ENCODE measurements around the gene CLN6.
"Not testable (repeated sequence)": the region's sequence is repeated elsewhere in the genome, so short reads cannot be mapped to it uniquely, and the experiment has no call there.

Gene CLN6

DNA sequence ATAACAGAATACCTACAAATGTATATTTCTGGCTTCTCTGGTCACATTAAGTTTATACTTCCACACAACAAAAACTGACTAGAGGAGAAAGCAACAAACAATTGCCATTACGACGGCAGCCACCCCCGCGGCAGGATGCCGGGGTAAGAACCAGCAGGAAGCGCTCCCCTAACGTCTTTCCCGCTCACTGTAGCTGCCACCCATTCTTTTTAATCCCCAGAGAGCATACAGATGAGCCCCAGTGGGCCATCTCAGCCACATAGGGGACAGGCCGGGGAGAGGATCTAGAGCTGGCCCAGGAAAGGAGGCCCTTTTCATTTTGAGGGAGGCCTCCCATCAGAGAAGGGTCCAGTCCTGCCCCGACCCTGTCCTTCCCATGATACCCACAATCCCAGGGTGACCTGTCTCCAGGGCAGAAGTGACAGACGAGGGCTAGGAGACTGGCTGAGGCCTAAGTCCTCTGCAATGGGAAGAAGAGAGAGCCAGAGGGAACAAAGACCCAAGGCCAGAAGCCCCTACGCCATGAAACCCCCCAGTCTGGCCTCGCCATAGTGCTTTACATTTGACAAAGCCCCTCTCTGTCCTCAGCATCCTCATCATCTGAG, 20.8 kb downstream of the CLN6 start:
- in situ Hi-C loops (cut with HindIII; ENCODE audit: low sequenced_read_pairs) = no loop called here

DNA sequence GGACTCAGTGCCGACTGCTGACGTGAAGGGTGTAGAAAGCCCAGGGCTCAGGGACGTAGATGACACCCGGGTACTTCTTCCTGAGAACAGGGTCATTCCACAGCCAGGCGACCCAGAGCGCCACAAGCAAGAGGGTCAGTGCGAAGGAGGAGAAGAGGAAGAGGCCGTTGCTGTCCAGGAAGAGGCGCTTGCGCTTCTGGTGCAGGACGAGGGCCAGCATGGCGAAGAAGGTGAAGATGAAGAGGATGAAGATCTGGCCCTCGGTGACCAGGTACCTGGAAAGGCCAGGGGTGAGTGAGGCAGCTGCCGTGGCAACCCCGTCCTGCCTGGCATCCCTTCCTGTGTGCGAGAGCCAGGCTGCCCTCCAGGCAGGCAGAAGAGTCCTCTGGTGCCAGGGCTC, 21.4 kb downstream of the CLN6 start:
- in situ Hi-C loops (cut with HindIII; ENCODE audit: low sequenced_read_pairs) = no loop called here

DNA sequence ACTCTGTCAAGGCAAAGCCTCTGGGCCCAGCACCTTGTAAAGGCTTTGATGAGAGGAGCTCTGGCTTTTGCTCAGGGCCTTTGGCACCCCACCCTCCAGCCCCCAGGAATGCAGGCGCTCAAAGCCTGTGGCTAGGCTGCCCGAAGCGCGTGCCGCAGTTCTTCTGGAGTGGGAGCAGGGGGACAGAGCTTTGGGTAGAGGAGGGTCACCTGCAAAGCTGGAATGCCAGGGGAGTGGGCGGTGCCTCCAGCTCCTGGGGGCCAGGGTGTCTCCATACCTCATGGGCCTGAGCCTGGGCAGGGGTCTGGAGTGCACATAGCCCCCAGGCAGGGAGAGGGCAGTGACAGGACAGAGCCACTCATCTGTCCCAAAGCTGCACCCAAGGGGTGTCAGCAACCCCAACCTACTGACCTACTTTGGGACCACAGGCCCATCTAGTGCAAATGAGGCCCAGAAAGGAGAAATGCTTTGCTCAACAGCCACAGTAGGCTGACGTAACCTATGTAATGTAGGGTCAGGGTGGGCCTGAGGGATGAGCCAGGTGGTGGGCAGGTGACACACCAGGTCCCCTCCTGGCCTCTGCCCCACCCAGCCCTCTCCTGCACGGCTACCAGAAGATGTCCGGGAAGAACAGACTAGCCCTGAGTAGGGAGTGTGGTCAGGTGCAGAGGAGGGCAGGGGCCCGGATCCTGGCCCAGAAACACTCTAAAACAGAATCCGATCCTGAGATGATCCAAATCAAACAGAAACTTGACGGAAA, 22.2 kb downstream of the CLN6 start:
- in situ Hi-C loops (cut with HindIII; ENCODE audit: low sequenced_read_pairs) = no loop called here

DNA sequence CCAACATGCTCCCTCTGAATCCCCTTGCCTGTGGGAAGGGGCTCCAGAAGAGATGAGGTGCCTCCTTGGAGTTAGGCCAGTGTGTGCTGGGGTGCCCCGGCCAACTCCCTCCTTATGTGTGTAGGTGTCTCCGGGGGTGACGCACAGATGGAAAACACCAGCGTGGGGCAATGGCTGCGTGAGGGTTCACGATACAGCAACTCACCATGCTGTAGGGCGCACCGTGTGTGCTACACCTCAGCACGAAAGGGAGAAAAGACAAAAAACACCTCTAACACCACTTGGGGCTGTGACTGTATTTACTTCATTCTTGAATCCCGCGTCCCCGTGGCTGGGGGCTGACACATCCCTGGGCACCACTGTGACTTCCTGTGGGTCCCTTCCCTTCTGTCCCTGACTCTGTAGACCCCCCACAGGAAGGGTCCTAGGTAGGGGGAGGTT, 22.8 kb downstream of the CLN6 start:
- in situ Hi-C loops (cut with HindIII; ENCODE audit: low sequenced_read_pairs) = no loop called here

DNA sequence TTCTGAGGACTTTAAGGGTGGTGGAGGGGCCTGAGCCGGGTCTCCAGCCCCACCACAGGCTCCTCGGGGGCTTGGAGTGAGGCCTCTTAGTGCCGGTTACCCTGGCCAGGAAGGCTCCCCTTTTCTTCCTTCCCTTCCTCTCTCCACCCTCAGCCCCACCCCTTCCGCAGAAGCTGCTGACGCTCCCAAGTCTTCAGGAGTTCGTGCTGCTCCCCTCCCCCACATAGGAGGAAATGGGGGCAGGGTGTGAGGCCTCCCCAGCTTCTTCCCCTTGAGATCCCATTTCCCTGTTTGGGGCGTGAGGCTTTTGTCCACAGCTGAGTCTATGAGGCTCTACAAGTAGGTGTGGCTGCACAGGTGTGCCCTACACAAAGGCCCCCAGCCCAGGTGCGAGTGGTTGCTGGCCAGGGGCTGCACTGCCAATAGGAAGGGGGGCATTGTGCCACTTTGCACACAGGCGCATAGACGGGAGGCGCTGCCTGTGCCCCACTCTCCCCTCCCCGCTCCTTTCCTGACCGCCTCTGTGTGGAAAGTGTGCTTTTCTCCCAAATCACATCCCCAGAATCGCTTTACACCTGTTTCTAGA, 23.5 kb downstream of the CLN6 start:
- in situ Hi-C loops (cut with HindIII; ENCODE audit: low sequenced_read_pairs) = no loop called here

DNA sequence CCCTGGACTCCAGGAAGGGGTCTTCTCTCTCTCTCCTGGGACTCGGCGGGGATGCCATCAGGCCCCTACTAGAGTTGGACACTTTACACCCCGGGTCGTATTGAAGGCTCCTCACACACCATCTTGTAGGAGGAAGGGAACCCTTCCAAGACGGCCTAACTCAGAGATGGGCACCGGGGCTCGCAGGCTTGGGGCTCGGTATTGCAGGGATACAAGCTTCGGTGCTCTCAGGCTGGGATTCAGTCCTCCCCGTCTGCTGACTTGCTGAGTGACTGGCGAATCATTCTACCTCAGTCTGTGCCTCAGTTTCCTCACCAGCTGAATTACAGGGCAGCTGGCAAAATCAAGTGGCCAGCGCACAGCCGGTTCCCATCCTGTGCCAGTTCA, 24.0 kb downstream of the CLN6 start:
- in situ Hi-C loops (cut with HindIII; ENCODE audit: low sequenced_read_pairs) = no loop called here

DNA sequence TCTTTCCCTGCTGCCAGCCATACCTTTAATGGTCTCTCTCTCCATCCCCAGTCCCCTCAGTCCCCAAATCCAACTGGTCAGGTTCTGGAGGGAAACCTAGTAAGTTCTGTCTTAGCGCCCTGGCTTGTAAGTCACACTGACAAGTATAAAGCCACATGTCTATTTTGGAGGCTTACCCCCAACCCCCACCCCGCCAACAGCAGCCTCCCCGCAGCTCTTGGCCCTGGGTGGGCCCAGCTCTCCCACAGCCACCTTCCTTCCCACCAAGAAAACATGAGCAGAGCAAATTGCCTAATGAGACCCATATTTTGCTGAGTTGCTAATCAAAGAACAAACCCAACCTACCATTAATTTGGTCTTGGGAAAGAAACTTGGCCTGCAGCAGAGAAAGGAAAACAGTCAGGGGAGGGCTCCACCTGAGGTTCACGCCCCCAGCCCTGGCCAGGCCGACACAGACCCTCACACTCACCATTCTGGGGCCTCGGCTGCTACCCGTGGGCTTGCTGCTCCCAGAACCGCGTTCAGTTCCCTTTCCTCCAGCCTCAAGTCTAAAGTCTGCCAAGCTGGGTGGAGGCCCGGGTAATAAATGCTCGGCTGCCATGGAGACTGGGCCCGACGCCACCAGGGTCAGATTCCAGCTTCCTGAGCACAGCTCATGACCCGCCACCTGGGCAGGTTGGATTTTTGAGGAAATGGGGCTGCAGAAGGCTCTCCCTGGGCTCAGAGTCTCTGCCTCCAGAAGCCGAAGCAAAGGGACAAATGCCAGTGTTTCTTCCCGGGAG, 24.6 kb downstream of the CLN6 start, which contains the start of gene CALML4:
TSS of gene CALML4 (minus strand) at position 557 of the 782 bp plus-strand sequence. CDS start at position 472, 85 bp downstream.
- in situ Hi-C loops (cut with HindIII; ENCODE audit: low sequenced_read_pairs) = no loop called here

DNA sequence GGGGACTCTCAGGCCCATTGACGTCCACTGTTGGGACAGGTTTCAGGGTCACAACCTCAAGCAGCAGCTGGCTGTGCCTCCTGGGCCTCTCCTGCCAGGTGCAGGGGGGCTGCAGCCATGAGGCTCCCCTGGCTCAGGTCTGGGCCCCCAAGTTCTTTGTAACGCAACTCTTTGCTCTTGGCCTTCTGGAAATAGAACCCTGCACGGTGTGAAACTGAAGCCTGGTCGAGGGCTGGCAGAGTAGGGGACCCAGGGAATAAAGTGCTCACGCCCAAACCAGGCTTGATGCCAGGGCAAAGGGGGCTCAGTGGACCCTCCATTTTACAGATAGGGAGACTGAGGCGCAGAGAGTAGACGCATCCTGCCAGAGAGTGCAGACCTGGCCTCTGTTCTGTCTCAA, 25.2 kb downstream of the CLN6 start:
- in situ Hi-C loops (cut with HindIII; ENCODE audit: low sequenced_read_pairs) = no loop called here

DNA sequence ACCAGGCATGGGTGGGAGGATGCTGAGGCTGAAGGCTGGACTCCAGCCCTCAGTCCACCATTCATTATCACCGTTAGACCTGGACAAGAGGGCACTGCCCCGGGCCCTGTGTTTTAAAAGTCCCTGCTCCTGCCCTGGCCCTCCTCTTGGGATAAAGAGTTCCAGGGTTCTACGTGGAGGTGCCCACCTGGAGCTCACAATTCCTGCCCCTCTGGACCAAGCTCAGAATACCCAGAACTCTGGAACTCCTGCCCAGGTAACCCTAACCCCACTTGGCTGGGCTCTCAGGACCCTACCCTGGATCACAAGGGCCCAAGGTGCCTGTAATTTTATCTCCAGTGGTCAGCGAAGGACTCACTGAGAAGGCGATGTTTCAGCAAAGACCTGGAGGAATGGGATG, 25.6 kb downstream of the CLN6 start:
- in situ Hi-C loops (cut with HindIII; ENCODE audit: low sequenced_read_pairs) = no loop called here

DNA sequence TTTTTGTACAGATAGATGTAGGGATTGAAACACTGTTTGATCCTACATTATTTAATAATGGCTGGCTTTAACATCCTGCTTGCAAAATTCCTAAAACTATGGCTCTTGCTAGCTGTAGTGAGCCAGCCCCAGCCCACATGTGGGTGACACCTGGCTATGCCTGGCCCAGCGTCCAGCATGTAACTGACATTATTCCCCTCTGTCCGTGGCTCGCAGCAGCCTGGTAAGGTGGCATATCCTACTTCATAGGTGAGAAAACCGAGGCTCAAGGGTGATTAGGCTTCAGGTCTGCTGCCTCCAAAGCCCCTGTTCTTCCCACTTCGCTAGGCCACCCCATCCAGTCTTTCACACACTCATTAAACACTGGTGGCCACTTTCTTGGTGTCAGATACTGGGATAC, 26.0 kb downstream of the CLN6 start:
- in situ Hi-C loops (cut with HindIII; ENCODE audit: low sequenced_read_pairs) = no loop called here

DNA sequence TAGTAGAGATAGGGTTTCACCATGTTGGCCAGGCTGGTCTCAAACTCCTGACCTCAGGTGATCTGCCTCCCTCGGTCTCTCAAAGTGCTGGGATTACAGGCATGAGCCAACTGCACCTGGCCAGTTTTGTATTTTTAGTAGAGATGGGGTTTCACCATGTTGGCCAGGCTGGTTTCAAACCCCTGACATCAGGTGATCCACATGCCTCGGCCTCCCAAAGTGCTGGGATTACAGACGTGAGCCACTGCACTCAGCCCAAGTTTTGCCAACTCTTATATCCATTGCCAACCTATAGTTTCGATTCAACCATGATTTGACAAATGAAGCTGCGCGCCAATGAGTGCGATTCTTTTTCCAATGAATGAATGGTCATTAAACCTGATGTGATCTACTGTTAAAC, 26.5 kb downstream of the CLN6 start:
- in situ Hi-C loops (cut with HindIII; ENCODE audit: low sequenced_read_pairs) = not testable (repeated sequence)

DNA sequence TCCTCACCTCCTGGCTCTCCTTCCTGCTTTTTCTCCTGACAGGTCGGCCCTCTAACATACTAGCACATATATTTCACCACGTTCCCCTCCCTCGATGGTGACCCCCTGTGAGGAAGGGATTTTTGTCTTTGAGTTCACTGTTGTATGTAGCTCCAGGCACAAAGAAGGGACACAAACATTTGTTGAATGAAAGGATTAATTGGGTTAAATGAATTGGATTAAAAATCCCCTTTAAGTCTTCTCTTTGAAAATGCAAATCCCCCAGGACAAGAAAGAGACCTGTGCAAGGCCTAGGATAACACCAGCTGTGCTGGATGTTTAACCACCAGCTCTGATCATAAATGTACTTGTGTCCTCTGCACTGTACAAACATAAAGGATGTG, 27.7 kb downstream of the CLN6 start:
- in situ Hi-C loops (cut with HindIII; ENCODE audit: low sequenced_read_pairs) = no loop called here

DNA sequence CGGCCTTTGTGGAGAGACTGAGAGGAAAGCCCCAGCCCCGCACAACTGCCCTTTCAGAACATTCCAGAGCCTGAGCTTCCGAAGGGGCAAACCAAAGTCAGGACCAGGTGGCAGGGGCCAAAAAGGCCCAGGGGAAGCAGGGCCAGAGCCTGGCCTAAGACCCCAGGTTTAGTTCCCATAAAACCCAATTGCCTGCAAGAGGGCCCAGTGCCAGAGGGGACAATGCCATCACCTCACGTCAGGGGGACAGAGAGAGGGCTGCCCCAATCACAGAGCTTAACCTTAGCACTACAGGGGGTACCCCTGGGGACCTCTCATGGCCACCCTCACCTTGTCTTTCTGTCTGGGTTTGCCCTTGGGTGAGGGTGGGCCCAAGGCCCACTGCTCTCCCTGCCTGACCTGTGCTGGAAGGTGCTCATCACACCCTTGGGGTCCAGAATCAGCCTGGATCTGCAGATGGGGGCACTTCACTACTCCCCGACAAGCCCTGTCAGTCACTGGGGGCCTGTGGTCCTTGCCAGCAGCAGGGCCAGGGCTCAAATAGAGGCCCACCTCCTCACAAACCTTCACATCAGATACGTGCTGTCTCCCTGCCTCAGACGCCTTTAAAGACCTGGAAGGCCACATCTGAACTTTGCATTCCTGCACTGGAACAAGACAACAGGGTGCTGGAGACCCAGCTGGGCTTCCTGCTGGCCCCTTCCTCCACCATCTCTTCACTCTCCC, 28.2 kb downstream of the CLN6 start:
- in situ Hi-C loops (cut with HindIII; ENCODE audit: low sequenced_read_pairs) = no loop called here

DNA sequence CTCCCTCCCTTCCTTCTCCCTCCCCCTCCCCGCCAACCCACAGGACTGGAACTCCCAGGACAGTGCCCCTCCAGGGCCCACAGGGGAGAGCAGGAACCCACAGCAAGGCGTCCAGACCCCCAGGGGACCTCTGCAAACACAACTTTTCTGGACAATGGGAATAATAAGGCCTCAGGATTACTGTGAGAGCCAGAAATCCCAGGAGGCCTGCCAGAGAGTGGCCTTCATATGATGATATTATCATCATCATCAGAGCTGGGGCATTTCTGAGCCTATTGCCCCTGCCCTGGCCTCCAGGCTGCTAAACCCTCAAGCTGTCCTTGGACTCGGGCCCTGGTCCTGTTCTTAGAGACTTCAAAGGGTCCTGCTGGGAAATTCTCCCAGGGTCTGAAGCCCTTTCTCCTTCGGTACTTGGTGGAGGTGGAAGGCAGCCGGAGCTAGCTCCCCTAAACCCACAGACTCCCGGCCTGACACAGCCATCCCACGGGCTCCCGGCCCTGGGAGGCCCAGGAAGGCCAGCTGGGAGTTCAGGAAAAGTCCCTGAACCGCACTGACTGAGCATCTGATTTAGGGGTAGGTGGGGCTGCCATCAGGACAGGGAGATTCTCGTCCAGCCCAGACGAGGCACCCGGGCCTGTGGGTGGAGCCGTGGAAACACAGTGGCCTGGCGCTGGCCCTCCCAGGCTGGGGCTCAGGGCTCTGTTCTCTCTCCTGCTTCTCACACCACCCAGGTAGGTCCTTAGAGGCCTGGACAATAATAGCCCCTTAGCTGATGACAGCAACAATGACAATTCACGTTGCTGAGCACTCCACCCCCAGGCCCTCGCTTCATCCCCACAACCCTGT, 29.3 kb downstream of the CLN6 start:
- in situ Hi-C loops (cut with HindIII; ENCODE audit: low sequenced_read_pairs) = no loop called here

DNA sequence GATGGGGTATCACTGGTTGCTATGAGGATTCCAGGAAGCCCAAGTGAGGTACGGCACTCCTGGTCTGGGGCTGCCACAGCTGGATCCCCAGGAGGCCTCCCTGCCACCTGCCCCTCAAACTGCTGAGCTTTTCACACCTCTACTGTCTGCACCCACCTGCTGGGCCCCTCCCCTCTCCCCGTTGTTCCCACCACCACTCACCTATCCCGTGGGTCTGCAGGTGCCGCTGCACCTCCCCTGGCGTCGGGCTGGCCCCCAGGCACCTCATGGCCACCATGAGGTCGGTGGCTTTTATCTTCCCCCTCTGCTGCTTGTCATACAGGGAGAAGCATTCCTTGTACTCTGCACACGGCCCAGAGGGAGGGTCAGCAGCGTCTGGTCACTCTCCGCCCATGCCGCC, 30.2 kb downstream of the CLN6 start:
- in situ Hi-C loops (cut with HindIII; ENCODE audit: low sequenced_read_pairs) = no loop called here

DNA sequence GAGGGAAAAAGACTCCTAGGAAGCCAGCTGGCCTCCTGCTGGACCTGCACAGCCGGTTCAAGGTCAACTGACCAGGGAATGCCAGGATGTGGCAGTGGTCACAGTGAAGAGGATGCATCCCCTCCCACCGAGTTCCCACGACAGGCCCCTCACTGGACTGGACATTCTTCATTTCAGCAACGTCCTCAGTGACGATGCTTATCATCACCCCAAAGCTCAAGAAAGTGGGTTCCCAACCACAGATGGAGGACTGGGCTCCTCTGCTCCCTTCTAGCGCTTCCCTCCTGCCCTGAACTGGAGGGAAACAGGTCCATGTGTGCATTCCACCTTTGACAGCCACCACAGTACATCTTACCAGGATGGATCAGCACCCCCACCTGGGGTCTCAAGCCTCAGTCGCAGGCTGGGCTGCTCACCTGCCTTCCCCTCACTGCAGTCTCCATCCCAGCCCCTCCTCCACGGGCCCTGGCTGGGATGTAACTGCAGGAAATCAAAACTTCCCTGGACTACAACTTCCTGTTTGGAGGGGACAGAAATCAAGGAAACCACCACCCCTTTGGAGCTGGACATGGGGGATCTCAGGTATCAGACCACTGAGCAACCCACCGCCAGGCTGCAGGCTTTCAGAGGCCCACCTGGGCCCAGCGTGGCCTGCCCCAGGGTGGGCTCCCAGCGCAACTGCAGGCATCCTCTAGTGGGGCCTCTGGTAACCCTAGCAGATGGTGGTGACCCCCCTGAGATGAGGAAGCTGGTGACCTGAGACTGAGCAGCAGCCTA, 31.7 kb downstream of the CLN6 start:
- in situ Hi-C loops (cut with HindIII; ENCODE audit: low sequenced_read_pairs) = no loop called here

DNA sequence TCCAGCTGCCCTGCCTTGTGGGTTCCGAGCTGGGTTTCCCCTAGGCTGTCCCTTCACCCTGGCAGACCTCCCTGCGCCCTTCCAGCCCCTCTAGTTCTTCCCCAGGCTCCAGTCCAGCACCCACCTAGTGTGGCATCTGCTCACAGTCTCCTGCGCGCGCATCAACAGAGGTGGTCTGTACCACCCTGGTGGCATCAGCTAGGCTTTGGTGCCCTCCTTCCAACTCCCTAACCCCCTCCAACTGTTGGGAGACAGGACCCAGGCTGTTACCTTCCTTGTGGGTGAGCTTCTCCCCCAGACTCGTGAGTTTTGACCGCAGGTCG, 32.4 kb downstream of the CLN6 start:
- in situ Hi-C loops (cut with HindIII; ENCODE audit: low sequenced_read_pairs) = no loop called here

DNA sequence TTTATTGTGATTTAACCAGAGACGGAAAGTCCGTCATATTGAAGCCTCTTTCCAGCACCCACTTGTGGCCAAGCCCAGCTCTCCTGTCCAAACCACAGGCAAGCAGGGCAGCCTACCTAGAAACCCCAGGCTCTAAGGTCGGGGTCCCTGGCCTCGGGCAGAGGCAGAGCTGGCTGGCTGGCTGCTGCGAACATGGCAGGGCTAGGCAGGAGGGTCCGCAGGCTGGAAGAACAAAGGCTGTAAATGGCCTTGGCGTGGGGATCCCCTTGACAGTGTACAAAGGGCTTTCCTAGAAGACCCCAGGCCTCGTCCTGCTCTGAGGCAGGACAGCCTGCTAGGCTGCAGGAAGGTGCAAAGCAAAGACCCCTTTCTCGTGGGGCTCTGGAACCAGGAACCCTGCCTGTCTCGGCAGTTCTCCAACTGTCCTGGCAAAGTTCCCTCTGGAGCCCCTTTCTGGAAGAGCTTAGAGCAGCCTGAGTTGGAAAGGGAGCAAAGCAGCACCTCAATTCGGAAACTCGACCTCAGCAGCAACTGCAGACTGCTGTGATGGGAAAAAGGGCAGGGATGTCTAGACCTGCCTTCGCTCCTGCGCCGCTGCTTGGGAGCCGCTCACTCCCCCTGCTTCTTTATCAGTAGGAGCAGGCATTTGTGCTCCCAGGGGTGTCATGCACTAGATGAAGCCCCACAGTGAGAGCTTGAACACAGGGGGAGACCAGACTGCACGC, 32.9 kb downstream of the CLN6 start:
- in situ Hi-C loops (cut with HindIII; ENCODE audit: low sequenced_read_pairs) = no loop called here
